ENCODE data around the gene OTOF. TPM values are rescaled to one million over a fixed set of nuclear protein-coding genes. Genes with fewer than 3 reads are reported as not detected.

OTOF gene
- total RNA-seq, 1 experiment from 2014 or later, result 0.26 TPM

DNA sequence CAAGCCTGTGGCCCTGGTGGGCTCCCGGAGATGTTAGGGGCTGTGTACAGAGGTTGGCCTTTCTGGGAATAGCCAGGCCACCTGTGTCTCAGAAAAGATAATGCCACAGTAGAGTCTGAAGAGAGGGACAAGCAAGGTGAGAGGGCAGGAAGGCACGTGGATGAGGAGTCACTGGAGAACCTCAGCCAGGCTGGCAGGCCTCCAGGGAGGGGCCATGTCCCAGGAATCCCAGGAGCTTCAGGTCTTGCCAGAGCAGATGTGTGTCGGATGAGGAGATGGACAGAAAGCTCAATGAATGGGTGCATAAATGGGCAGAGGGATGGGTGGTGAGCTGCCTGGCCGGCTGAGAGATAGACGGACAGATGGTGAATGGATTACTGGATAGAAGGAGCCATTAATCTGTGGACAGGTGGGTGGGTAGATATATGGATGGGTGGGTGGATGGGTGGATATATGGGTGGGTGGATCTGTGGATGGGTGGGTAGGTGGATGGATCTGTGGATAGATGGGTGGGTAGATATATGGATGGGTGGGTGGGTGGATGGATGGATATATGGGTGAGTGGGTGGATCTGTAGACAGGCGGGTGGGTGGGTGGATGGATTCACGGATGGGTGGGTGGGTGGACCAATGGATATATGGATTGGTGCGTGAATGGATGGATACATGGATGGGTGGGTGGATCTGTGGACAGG lies 7.9 kb upstream of the OTOF start:
- no peak overlapping the region for H3K27ac Mint-ChIP-seq
- H3K4me1 Mint-ChIP-seq, result no peaks in the 10 kb centered on the region
- ChIA-PET CTCF (no interaction called here), POLR2A (no interaction called here)
- DNase-seq (ENCODE audit: low spot score) (no peak), ATAC-seq (no peak)
- no peaks in the 10 kb centered on the region for H3K36me3 Mint-ChIP-seq
- H3K4me3 Mint-ChIP-seq, result no peak overlapping the region
- no peaks in the 10 kb centered on the region for H3K27me3 Mint-ChIP-seq (ENCODE audit: low read depth)
- H3K9me3 Mint-ChIP-seq, result no peaks in the 10 kb centered on the region
- TF ChIP-seq, protein P1, sequence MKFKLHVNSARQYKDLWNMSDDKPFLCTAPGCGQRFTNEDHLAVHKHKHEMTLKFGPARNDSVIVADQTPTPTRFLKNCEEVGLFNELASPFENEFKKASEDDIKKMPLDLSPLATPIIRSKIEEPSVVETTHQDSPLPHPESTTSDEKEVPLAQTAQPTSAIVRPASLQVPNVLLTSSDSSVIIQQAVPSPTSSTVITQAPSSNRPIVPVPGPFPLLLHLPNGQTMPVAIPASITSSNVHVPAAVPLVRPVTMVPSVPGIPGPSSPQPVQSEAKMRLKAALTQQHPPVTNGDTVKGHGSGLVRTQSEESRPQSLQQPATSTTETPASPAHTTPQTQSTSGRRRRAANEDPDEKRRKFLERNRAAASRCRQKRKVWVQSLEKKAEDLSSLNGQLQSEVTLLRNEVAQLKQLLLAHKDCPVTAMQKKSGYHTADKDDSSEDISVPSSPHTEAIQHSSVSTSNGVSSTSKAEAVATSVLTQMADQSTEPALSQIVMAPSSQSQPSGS (CRISPR knock-in tag; IDR thresholded peaks at IDR 0.05; ENCODE audit: borderline replicate concordance, low read depth), result no peak
- no peak for TF ChIP-seq FOXK1 (CRISPR knock-in tag; IDR thresholded peaks at IDR 0.05)
- TF ChIP-seq, protein P2, sequence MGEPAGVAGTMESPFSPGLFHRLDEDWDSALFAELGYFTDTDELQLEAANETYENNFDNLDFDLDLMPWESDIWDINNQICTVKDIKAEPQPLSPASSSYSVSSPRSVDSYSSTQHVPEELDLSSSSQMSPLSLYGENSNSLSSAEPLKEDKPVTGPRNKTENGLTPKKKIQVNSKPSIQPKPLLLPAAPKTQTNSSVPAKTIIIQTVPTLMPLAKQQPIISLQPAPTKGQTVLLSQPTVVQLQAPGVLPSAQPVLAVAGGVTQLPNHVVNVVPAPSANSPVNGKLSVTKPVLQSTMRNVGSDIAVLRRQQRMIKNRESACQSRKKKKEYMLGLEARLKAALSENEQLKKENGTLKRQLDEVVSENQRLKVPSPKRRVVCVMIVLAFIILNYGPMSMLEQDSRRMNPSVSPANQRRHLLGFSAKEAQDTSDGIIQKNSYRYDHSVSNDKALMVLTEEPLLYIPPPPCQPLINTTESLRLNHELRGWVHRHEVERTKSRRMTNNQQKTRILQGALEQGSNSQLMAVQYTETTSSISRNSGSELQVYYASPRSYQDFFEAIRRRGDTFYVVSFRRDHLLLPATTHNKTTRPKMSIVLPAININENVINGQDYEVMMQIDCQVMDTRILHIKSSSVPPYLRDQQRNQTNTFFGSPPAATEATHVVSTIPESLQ (CRISPR knock-in tag; IDR thresholded peaks at IDR 0.05), result no peak
- TF ChIP-seq, protein P3, sequence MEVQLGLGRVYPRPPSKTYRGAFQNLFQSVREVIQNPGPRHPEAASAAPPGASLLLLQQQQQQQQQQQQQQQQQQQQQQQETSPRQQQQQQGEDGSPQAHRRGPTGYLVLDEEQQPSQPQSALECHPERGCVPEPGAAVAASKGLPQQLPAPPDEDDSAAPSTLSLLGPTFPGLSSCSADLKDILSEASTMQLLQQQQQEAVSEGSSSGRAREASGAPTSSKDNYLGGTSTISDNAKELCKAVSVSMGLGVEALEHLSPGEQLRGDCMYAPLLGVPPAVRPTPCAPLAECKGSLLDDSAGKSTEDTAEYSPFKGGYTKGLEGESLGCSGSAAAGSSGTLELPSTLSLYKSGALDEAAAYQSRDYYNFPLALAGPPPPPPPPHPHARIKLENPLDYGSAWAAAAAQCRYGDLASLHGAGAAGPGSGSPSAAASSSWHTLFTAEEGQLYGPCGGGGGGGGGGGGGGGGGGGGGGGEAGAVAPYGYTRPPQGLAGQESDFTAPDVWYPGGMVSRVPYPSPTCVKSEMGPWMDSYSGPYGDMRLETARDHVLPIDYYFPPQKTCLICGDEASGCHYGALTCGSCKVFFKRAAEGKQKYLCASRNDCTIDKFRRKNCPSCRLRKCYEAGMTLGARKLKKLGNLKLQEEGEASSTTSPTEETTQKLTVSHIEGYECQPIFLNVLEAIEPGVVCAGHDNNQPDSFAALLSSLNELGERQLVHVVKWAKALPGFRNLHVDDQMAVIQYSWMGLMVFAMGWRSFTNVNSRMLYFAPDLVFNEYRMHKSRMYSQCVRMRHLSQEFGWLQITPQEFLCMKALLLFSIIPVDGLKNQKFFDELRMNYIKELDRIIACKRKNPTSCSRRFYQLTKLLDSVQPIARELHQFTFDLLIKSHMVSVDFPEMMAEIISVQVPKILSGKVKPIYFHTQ (CRISPR knock-in tag; IDR thresholded peaks at IDR 0.05), result no peak
- no peak for TF ChIP-seq NR2C2 (CRISPR knock-in tag; IDR thresholded peaks at IDR 0.05)
- TF ChIP-seq TEAD4 (CRISPR knock-in tag; IDR thresholded peaks at IDR 0.05), result no peak
- TF ChIP-seq ZNF138 (CRISPR knock-in tag; conservative IDR thresholded peaks at IDR 0.05), result no peak
- TF ChIP-seq TCF7 (CRISPR knock-in tag; IDR thresholded peaks at IDR 0.05; ENCODE audit: low read depth), result no peak
- TF ChIP-seq, protein P4, sequence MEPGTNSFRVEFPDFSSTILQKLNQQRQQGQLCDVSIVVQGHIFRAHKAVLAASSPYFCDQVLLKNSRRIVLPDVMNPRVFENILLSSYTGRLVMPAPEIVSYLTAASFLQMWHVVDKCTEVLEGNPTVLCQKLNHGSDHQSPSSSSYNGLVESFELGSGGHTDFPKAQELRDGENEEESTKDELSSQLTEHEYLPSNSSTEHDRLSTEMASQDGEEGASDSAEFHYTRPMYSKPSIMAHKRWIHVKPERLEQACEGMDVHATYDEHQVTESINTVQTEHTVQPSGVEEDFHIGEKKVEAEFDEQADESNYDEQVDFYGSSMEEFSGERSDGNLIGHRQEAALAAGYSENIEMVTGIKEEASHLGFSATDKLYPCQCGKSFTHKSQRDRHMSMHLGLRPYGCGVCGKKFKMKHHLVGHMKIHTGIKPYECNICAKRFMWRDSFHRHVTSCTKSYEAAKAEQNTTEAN (CRISPR knock-in tag; IDR thresholded peaks at IDR 0.05), result no peak
- TF ChIP-seq, protein P5, sequence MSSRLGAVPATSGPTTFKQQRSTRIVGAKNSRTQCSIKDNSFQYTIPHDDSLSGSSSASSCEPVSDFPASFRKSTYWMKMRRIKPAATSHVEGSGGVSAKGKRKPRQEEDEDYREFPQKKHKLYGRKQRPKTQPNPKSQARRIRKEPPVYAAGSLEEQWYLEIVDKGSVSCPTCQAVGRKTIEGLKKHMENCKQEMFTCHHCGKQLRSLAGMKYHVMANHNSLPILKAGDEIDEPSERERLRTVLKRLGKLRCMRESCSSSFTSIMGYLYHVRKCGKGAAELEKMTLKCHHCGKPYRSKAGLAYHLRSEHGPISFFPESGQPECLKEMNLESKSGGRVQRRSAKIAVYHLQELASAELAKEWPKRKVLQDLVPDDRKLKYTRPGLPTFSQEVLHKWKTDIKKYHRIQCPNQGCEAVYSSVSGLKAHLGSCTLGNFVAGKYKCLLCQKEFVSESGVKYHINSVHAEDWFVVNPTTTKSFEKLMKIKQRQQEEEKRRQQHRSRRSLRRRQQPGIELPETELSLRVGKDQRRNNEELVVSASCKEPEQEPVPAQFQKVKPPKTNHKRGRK (CRISPR knock-in tag; IDR thresholded peaks at IDR 0.05; ENCODE audit: borderline replicate concordance), result no peak
- no peak for TF ChIP-seq ZNF121 (CRISPR knock-in tag; IDR thresholded peaks at IDR 0.05)
- TF ChIP-seq ZNF232 (CRISPR knock-in tag; IDR thresholded peaks at IDR 0.05), result no peak
- TF ChIP-seq RELA (CRISPR knock-in tag; IDR thresholded peaks at IDR 0.05; ENCODE audit: borderline replicate concordance), result no peak
- TF ChIP-seq GRHL2 (CRISPR knock-in tag; IDR thresholded peaks at IDR 0.05; ENCODE audit: insufficient replicate concordance, severe bottlenecking), result no peak
- TF ChIP-seq NR3C1 (CRISPR knock-in tag; conservative IDR thresholded peaks at IDR 0.05; ENCODE audit: low read depth), result no peak
- no peak for TF ChIP-seq CREB1 (CRISPR knock-in tag; IDR thresholded peaks at IDR 0.05)
- TF ChIP-seq EMX1 (CRISPR knock-in tag; IDR thresholded peaks at IDR 0.05), result no peak
